GM19238 (cell line): ENCODE results near the gene MYH6.

ENCODE experiments used
- DNase-seq: peaks from one replicate; pipeline ENCODE4 v3.0.0; 2011; ENCODE audit warnings: low spot score; ENCODE audit not compliant: insufficient read length

MYH6 gene

DNA sequence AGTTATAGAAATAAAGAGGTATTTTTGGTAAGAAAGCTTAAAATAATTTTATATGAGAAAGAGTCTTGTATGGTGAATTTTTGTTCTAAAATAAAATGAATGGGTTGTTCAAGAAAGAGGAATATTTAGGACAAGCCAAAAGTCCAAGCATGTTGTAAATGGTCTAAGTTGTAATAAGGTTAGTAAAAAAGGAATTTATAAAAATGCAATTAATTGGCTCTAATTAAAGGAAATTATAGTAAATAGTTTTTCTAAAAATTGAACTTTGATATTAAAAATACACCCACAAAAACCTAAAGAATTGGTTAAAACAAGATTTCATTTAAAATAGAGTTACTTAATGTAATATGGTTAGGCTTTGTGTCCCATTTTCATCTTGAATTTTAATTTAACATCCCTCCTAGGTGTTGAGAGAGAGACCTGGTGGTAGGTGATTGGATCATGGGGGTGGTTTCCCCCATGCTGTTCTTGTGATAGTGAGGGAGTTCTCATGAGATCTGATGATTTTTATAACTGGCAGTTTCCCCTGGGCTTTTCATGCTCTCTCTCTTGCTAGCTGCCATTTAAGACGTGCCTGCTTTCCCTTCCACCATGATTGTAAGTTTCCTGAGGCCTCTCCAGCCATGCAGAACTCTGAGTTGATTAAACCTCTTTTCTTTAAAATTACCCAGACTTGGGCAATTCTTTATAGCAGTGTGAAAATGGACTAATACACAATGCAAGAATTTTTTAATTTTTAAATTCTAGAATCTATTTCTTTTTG, 68.4 kb downstream of the MYH6 start:
- no peak for DNase-seq

DNA sequence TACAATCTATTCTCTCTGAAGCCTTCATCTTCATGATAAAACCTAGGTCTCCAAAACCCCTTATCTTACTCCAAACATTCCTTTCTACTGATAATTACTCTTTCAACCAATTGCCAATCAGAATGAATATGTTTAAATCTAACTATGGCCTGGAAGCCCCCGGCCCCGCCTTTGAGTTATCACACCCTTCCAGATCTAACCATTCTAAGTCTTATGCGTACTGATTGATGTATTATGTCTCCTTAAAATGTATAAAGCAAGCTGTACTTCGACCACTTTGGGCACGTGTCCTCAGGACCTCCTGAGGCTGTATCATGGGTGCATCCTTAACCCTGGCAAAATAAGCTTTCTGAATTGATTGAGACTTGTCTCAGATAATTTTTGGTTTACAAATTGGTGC, 72.5 kb downstream of the MYH6 start:
- no peak for DNase-seq
